ENCODE measurements around the gene MYB.

- TF ChIP-seq EZH2 (IDR thresholded peaks at IDR 0.05; ENCODE audit: insufficient read depth, poor library complexity, severe bottlenecking) = no peak
- TF ChIP-seq EZH2phosphoT487 (IDR thresholded peaks at IDR 0.05; ENCODE audit: insufficient read depth, low read depth) = no peak
Measured at GRCh38 chr6:135187372-135187771, 6.3 kb downstream of the MYB start.

All from GM23248 (cell line).